Erythroblast (primary cell): ENCODE results near the gene ASIC3.

Experiments used
- GATA1 ChIP-seq: IDR thresholded peaks from 2 replicates; pipeline ENCODE4 v1.6.1; 2011; ENCODE audit warnings: low read depth, mild to moderate bottlenecking, control low read depth, low read length, moderate library complexity
- POLR2A ChIP-seq: IDR thresholded peaks from 2 replicates; pipeline ENCODE4 v1.6.1; 2011; ENCODE audit warnings: mild to moderate bottlenecking, low read length

DNA sequence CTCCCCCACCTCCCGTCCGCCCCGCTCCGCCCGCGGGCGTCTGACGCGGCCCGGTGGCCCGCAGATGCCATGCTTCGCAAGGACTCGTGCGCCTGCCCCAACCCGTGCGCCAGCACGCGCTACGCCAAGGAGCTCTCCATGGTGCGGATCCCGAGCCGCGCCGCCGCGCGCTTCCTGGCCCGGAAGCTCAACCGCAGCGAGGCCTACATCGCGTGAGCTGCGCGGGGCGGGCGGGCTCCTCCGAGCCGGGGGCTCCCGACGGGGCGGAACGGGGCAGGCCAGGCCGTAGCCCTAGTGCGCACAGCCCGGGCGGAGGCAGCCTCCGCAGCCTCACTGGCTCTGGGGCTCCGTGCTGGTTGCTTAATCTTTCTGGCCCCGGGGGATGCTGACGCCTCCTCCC, 2.8 kb downstream of the ASIC3 start:
- TF ChIP-seq POLR2A (no peak), GATA1 (no peak)
